HG02938 (cell line): ENCODE results near the gene TBCEL.
"Not testable (repeated sequence)": the region's sequence is repeated elsewhere in the genome, so short reads cannot be mapped to it uniquely, and the experiment has no call there.

ENCODE experiments used
- ATAC-seq: cut with Tn5 transposase; IDR thresholded peaks from one replicate; pipeline ENCODE4 v1.9.1; 2021; ENCODE audit warnings: mild to moderate bottlenecking, moderate library complexity; ENCODE audit not compliant: unreplicated experiment

The TBCEL gene

GRCh38 chr11:121029153-121029552 lies 5.3 kb downstream of the TBCEL start:
- ATAC-seq = no peak

DNA sequence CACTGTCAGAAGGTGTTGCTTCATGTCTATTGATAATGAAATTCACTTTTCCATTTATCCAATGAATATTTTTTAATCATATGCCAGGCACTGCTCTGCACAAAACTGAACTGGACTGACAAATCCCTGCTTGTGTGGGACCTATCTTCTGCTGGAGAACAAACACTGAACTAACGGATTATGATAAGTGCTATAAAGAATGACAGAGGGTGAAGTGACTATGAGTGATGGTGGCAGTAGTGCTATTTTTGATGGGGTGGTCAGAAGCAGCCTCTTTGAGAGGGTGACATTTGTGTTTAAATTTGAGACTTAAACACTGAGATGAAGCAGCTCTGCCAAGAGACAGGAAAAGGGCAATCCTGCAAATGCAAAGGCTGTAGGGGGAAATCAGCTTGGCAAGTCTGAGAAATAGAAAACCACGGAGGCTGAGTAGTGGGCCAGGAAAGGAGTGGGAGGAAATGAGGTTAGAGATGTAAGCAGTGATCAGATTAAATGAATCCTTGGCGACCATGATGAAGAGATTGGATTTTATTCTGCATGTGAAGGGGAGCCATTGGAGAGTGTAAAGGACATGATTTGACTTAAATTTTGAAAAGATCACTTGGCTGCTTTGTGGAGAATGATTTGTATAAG lies 6.0 kb downstream of the TBCEL start:
- ATAC-seq = no peak

DNA sequence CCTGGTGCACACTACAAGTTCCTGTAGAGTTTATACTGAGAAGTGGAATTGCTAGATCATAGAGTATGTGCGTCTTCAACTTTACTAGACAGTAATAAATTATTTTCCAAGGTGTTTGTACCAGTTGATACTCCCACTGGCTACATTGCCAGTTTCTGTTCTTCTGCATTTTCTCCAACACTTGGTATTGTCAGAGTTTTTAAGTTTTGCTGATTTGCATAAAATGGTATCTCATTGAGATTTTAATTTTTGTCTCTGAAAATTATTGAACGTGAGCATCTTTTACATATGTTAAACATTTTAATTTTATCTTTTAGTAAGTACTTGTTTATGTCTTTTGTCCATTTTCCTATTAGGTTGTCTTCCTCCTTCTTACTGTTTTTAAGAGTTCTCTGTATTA lies 7.3 kb downstream of the TBCEL start:
- no peak for ATAC-seq

DNA sequence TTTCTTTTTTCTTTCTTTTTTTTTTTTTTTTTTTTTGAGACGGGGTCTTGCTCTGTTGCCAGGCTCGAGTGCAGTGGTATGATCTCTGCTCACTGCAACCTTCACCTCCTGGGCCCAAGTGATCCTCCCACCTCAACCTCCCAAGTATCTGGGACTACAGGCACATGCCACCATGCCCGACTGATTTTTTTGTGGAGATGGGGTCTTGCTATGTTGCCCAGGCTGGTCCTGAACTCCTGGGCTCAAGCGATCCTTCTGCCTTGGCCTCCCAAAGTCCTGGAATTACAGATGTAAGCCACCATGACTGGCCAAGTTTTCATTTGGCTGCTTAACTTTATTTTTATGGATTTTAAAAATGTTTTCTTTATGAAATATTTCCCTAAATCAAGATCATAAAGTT lies 7.7 kb downstream of the TBCEL start:
- not testable (repeated sequence) for ATAC-seq

DNA sequence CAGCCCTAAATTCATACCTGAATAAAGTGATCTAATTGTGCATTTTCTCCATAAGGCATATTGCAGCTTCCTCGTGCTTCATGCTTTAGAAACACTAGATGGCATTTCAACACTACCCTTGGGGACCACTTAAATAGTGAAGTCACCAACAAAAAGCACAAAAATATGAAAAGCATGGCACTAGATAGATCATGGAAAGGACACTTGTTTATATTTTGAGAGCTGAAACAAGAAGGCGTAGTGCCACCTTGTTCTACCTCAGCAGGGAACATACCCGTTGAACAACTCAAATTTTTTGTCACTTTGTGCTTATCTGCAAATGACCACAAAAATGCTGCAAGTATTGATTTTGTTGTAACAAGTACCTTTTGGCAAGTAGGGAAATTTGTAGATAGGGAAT lies 8.6 kb downstream of the TBCEL start:
- ATAC-seq = no peak

DNA sequence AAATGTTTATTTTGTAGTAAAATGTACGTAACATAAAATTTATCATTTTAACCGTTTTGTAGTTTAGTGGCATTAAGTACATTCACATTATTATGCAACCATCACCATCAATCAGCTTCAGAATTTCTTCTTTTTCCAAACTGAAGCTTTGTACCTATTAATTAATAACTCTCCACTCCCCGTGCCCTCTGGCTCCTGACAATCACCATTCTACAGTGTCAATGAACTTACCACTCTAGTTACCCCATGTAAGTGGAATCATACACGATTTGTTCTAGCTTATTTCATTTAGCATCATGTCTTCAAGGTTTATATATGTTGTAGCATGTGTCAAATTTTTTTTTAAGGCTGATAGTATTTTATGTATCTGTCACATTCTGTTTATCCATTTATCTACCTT lies 9.7 kb downstream of the TBCEL start:
- no peak for ATAC-seq

DNA sequence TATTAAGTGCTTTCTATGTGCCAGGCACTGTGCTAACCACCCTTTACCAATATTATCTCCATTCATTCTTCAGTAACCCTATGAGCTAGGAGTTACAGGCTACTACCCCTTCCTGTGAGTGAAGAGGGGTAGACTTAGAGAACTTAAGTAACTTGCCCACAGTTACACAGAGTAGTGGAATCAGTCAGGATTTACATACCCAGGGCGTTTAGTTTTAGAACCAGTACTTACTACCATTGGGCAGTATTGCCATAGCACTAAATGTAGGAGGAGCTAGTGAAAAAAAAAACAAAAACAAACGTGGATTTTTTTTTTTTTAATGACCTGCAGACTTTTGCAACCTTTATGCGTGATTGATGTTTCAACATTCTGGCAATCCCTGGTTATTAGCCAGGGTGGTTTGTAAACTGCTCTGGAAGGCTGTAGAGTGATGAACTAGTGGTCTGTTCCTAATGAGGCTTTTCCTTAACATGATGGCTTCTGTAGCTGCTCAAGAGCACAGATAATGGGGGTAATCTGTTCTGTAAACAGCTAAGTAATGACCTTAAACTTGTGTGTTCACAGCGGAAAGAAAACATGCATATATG lies 11.4 kb downstream of the TBCEL start:
- no peak for ATAC-seq

DNA sequence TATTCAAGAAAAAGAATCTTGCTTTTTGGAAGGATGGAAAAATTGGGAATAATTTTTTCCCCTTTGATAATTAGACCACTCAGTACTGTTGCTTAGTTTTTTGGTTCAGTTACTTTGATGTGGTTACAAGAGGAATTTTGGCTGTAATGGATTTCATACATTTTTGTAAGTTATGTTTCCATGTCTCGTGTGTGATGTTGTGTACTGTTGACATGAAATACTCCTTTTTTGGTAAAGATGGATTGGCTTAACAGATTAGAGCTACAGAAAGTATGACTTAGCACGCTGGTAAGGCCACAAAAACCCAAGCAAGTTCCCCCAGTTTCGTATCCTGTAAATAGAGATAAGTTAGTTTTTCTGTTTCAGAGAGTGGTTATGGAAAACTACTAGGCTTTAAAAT lies 11.9 kb downstream of the TBCEL start:
- ATAC-seq = no peak

DNA sequence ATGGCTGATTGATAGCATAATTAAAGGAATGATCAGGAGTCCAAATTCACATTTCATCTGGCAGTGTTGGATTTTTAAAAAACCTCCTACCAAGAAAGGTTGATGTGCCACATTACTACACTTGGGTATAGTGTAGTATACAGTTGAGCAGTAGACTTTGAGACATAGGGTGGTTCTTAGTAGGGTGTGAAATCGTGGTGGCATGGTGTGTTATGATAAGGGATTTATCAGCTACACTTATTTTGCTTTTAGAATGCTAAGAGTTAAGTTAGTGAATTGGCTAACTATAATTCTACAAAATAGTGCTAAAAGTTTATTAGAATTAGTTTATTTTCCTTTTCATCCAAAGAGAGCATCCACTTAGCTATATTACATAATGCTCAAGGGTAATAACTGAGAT lies 13.1 kb downstream of the TBCEL start:
- no peak for ATAC-seq

- no peak for ATAC-seq
Measured at GRCh38 chr11:121038648-121039409, 14.9 kb downstream of the TBCEL start.

GRCh38 chr11:121039971-121040613 lies 16.2 kb downstream of the TBCEL start:
- ATAC-seq = no peak

DNA sequence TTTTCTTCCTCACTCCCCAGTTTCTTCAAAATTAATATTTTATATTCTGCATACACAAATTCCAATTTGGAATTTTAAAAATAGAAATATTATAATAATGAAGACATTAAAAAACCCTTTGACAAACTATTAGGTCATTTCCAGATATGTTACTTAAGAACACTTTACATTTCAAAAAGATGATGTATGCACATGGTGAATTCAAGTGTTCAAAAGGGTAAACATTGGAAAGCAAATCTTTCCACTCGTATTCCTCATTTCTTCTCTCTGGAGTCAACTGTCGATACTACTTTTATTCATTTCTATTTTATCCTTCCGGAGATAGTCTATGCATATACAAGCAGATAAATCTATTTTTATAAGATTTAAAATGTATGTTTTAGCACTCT lies 16.7 kb downstream of the TBCEL start:
- ATAC-seq = no peak

GRCh38 chr11:121041072-121041471 lies 17.2 kb downstream of the TBCEL start:
- ATAC-seq = no peak

DNA sequence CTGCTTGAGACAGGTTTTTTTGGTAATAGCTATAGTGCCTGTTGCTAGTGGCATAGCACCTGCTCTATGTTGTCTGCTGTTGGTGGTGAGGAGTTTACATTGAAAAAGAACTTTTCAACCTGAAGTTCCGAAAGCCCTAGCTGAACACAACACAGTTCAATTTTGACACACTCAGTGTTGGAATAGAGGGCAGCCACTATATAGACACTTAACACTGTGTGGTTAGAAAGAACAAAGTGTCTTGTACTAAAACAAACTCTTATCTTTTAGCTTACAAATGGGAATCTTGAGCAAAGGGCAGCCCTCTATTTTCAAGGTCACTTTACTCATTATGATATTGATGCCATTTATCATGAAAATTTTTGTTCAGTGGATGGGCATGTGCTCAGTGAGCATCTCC lies 18.4 kb downstream of the TBCEL start:
- ATAC-seq = no peak

DNA sequence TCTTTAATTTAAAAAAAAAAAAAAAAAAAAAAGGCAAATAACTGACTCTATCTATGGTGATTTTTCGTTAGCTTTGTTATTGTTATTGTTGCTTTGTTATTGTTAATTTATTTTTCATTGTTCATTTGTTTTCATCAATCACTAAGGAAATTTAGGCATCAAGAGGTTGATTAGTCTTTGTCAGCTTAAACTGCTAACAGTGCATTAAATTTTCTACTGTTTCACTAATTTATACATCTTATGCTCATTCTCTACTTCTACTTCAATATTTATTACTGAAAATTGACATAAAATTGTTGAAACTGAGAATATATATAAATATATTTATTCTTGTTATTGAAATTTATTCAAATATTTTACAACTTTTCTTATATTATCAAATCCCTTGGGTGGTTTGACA lies 24.0 kb downstream of the TBCEL start:
- no peak for ATAC-seq

DNA sequence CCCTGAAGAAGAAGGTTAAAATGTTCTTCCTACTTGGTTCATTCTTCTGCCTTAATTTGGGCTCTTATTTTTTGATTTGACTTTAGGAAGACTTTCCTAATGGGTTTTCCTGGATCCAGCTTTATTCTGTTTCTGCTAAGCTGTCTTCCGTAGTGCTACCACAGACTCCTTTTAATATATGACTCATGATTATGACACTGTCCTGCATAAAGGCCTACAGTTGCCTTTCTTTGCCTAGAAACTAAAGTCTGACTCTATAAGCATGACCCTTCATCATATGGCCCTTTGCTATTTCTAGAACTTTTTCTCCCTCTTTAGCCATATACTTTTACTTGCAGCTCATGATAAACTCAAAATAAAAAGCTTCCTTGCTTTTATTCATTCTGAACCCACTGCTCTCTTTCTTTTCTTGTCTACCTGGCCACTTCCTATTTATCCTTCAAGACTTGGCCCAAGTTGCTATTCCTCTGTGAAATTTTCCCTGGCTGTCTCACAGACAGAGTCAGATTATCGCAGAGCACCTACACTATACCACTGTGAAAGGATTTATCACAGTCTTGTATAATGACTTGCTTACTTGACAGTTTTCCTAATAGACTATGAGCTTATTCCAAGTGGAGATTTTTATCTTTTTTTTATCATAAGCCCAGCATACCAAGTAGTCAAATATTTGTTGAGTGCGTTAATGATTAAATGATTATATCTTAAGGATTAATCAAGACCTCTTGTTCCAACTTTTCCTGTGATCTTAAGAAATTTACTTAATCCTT lies 24.7 kb downstream of the TBCEL start:
- no peak for ATAC-seq

GRCh38 chr11:121053244-121053643 lies 29.3 kb downstream of the TBCEL start:
- ATAC-seq = no peak

DNA sequence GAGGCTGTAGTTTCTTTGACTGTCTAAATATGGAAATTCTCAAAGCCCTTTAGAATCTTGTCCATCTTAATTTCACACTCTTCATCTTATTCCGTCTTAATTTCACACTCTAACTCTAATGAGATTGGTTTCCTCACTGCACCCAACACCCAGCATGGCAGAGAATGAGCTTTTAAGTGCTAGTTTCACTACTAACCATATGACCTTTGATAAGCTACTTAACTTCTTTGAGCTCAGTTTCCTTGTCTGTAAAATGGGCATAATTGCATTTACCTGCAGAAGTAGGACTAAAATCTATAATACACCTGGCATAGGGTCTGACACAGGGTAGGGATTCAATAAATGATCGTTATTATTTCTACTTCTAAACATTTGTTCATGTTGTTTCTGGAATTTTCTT lies 30.4 kb downstream of the TBCEL start:
- ATAC-seq = no peak

- no peak for ATAC-seq
Measured at GRCh38 chr11:121055076-121055475, 31.2 kb downstream of the TBCEL start.

DNA sequence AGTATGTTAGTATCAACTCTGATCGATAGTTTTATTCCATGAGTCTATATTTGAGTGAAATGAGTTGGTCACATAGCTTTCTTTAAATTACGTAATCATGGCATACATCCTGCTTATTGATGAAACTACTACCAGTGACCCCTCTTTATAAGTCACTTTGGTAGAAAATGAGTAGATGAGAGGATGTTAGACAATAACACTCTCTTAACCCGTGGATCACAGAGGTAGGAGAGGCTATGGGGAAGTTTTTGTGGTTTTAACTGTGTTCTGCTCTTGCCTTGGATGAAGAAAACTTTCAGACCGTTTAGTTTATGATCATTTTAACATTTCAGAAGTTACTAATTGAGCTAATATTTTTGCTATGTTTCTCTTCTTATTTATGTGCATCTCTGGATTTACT lies 34.0 kb downstream of the TBCEL start:
- ATAC-seq = no peak

DNA sequence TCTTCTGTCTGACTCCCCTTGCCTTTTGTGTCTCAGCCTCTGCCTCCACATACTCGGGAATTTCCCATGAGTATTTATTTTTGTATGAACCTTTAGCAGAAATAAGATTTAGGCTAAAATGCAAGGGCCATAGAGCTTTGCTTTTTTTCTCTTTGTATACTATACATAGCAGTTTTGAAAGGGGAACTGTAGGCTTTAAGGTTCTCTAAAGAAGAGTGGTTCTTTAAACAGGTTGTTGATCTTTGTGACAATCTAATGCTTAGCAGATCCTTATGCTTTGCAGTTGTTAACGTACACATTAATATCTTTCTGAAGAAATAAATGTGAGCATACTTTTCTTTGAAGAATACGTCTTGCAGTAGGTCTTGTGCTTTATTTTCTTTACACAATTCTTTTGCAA lies 35.0 kb downstream of the TBCEL start:
- ATAC-seq = no peak
